ENCODE results near the gene TSSK2.

The TSSK2 gene

DNA sequence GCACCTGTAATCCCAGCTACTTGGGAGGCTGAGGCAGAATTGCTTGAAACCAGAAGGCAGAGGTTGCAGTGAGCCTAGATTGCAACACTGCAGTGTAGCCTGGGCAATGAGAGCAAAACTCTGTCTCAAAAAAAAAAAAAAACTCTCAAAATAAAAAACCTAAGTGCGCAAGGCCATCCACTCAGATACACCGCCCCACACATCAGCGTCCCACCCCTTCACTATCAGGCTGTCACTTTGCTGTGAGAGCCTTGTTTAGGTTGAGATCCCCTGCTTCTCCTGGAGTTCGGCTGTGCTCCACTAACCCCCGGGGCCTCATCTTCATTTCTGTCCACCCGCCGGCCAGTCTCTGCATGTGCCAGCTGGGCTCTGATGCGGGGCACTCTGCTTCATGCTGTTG lies 35.3 kb downstream of the TSSK2 start (continued):
- TF ChIP-seq, protein P1, sequence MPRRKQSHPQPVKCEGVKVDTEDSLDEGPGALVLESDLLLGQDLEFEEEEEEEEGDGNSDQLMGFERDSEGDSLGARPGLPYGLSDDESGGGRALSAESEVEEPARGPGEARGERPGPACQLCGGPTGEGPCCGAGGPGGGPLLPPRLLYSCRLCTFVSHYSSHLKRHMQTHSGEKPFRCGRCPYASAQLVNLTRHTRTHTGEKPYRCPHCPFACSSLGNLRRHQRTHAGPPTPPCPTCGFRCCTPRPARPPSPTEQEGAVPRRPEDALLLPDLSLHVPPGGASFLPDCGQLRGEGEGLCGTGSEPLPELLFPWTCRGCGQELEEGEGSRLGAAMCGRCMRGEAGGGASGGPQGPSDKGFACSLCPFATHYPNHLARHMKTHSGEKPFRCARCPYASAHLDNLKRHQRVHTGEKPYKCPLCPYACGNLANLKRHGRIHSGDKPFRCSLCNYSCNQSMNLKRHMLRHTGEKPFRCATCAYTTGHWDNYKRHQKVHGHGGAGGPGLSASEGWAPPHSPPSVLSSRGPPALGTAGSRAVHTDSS (tag by site-specific recombination; IDR thresholded peaks at IDR 0.05) = no peak
- no peak for TF ChIP-seq ZNF654 (tag by site-specific recombination; IDR thresholded peaks at IDR 0.05; ENCODE audit: low read depth)
- TF ChIP-seq ZNF335 (tag by site-specific recombination; conservative IDR thresholded peaks at IDR 0.05) = no peak
- no peak for TF ChIP-seq ZNF202 (tag by site-specific recombination; IDR thresholded peaks at IDR 0.05; ENCODE audit: borderline replicate concordance)
- TF ChIP-seq, protein P2, sequence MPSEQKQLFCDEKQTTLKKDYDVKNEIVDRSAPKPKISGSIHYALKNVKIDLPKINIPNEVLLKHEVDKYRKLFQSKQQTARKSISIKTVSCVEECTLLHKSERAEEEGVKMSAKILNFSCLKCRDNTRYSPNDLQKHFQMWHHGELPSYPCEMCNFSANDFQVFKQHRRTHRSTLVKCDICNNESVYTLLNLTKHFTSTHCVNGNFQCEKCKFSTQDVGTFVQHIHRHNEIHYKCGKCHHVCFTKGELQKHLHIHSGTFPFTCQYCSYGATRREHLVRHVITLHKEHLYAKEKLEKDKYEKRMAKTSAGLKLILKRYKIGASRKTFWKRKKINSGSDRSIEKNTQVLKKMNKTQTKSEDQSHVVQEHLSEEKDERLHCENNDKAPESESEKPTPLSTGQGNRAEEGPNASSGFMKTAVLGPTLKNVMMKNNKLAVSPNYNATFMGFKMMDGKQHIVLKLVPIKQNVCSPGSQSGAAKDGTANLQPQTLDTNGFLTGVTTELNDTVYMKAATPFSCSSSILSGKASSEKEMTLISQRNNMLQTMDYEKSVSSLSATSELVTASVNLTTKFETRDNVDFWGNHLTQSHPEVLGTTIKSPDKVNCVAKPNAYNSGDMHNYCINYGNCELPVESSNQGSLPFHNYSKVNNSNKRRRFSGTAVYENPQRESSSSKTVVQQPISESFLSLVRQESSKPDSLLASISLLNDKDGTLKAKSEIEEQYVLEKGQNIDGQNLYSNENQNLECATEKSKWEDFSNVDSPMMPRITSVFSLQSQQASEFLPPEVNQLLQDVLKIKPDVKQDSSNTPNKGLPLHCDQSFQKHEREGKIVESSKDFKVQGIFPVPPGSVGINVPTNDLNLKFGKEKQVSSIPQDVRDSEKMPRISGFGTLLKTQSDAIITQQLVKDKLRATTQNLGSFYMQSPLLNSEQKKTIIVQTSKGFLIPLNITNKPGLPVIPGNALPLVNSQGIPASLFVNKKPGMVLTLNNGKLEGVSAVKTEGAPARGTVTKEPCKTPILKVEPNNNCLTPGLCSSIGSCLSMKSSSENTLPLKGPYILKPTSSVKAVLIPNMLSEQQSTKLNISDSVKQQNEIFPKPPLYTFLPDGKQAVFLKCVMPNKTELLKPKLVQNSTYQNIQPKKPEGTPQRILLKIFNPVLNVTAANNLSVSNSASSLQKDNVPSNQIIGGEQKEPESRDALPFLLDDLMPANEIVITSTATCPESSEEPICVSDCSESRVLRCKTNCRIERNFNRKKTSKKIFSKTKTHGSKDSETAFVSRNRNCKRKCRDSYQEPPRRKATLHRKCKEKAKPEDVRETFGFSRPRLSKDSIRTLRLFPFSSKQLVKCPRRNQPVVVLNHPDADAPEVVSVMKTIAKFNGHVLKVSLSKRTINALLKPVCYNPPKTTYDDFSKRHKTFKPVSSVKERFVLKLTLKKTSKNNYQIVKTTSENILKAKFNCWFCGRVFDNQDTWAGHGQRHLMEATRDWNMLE (tag by site-specific recombination; conservative IDR thresholded peaks at IDR 0.05; ENCODE audit: low read depth) = no peak

DNA sequence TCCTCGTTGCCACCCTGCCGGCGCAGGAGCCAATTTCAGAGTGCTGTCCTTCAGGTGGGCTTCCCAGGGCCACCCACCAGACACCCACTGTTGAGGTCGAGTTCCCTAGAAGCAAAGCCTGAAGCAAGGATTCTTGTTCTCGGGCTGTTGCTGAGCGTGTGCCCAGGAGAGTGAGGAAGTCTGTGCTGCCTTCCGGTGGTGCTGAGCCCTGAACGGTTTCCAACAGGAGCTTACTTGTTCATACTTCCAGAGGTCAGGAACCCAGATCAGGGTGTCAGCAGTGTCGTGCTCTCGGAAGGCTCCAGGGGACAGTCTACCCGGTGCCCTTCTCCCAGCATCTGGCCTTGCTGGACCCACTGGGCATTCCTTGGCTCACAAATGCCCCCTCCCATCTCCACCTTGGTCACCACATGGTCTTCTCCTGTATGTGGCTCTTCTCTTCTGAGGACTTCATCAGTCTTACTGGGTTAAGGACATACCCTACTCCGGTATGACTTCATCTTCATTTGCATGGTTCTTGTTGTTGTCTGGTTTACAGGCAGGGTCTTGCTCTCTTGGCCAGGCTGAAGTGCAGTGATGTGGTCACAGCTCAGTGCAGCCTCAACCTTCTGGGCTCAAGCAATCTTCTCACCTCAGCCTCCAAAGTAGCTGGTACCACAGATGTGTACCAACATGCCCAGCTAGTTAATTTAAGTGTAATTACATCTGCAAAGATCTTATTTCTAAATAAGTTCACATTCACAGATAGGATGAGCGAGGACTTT lies 36.2 kb downstream of the TSSK2 start:
- CTCF ChIA-PET = interaction anchor here (0.6 to 1.6 kb wide), 2 partner anchors 12 to 145 kb away, joined by 3 to 4 read pairs; partner anchors contain the start of gene SLC25A1

More for the DNA sequence above, 36.2 kb downstream of the TSSK2 start:
- TF ChIP-seq ZNF600 (tag by site-specific recombination; IDR thresholded peaks at IDR 0.05) (no peak), ZNF121 (tag by site-specific recombination; IDR thresholded peaks at IDR 0.05) (peak; percentile 87), ZNF654 (tag by site-specific recombination; IDR thresholded peaks at IDR 0.05; ENCODE audit: low read depth) (no peak)
- TF ChIP-seq, protein P2 (tag by site-specific recombination; conservative IDR thresholded peaks at IDR 0.05; ENCODE audit: low read depth) = no peak
- Histone ChIP-seq H3K9me3 (ENCODE audit: control insufficient read depth, insufficient read depth, low read depth, low read length) (no peaks in the 10 kb centered on the region), H3K27ac (ENCODE audit: extremely low read depth, low read depth, low read length) (no peak overlapping the region), H3K4me1 (ENCODE audit: control insufficient read depth, insufficient read depth, low read length) (no peaks in the 10 kb centered on the region), H3K4me3 (ENCODE audit: low read depth, low read length) (no peak overlapping the region), H3K36me3 (ENCODE audit: control insufficient read depth in 2 of 2, insufficient read depth in 1 of 2, low read length in 2 of 2) (no peaks in the 10 kb centered on the region)
- POLR2A ChIA-PET = interaction anchor here (1.5 to 1.6 kb wide), 2 partner anchors 11 to 23 kb away, joined by 5 to 9 read pairs; partner anchors contain the start of genes ESS2 and SLC25A1
